GM18498 (cell line): Measurements from ENCODE around the gene EXOC6B.

Experiments used
- ATAC-seq: cut with Tn5 transposase; IDR thresholded peaks from one replicate; pipeline ENCODE4 v1.9.1; 2021; ENCODE audit warnings: mild to moderate bottlenecking, moderate library complexity; ENCODE audit not compliant: unreplicated experiment

The EXOC6B gene

DNA sequence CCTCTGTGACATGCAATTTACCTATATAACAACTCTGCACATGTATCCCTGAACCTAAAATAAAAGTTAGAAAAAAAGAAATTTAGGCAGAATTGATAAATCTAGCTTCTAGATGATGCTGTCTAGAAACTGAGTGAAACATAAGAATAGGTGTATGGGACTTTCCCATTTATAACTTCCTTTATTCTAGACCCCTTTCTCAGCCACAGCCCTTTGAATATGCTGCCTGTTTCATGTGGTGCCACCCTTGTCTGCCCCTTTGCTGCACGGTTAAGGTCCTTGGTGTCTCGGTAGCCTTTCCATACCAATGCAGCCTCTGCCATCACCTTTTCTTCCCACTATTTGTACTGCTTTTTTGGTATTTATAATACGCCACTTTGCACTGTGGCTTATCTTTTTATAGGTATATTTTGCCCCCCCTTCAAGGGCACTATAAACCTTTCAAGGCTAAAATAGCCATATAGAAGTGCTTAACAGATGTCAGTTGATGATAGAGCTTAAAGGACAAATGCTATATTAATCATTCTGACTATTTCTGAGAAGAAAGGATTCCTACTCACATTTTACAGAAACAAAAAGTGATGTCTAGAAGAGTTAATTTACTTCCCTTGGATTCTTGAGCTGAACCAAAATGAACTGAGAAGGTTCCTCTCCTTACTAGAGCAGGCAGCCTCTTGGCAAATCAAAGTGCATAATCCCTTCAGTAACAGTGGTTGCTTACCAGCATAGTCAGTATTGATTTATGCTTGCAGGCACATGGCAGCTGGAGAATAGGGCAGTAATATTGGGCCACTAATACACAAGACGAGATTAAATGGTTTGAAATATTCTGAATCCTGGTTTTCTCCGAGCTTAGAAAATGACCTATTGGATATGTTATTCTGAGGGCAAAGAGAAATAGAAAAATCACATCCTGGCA lies 590.1 kb downstream of the EXOC6B start:
- ATAC-seq = no peak

- ATAC-seq = no peak
Measured at GRCh38 chr2:72233211-72233610, 592.6 kb downstream of the EXOC6B start.

DNA sequence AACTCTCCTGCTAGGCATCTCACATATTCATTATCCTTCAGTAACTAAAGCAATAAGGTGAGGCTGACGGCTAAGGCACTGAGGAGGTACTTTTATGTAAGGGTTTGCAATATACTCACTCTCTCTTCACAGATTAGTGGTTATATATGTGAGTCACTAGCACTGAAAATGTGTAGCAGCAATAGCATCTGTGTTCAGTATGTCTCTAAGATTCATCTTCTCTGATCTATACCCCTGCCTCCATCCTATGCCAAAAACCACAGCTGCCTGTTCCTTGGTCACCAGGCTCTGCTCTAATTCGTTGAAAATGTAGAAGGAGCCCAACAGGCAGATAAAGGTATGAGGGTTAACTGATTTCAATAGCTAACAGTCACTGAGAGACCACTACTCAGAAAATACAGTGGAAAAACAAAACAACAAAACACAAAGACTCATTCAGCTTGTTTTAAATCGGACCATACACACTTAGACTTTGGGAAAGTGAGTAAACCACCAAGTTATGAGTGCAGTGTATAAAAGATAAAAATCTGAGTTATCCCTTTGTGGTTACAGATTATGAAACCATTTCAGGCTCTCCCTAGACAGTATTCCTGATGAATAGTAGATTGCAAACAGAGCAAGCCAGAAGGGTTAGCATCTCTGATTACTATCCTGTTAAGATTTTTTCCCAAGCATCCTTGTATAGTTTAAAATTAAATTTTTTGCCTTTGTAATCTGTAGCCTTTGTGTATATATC lies 602.8 kb downstream of the EXOC6B start:
- ATAC-seq = no peak

DNA sequence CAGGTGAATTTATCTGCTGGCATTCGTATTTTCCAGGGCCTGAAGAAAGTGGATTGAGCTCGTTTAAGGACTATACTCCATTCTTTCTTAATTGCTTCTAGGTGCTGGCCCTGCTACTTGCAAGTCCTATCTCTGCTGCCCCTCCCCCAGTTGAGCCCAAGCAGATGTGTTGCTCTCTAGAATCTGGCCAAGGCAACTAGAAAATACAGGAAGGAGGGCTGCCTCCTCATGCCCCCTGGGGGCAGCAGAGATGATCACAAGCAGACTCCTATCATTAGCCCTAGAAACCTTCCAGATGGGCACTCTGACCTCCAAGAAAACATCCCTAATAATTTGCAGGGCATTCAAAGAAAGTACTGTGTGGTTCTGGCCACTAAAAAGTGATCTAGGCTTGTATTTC lies 605.7 kb downstream of the EXOC6B start:
- no peak for ATAC-seq

GRCh38 chr2:72214429-72215143 lies 611.2 kb downstream of the EXOC6B start:
- ATAC-seq = no peak

DNA sequence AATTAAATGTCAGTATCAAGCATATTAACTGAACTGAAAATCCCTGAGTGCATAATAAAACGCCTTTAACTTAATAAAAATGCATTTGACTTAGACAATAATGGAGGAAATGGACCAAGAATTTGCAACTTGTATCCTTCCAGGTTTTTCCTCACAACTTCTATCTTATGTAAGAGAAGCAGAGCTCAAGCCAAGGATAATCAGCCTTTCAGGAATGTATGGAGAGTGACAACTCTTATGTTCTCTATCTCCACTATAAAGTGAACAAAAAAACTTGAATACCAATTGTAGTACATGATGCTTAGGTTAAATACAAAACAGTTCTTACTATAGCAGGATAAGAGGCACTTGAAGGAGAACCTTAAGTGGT lies 613.4 kb downstream of the EXOC6B start:
- no peak for ATAC-seq

DNA sequence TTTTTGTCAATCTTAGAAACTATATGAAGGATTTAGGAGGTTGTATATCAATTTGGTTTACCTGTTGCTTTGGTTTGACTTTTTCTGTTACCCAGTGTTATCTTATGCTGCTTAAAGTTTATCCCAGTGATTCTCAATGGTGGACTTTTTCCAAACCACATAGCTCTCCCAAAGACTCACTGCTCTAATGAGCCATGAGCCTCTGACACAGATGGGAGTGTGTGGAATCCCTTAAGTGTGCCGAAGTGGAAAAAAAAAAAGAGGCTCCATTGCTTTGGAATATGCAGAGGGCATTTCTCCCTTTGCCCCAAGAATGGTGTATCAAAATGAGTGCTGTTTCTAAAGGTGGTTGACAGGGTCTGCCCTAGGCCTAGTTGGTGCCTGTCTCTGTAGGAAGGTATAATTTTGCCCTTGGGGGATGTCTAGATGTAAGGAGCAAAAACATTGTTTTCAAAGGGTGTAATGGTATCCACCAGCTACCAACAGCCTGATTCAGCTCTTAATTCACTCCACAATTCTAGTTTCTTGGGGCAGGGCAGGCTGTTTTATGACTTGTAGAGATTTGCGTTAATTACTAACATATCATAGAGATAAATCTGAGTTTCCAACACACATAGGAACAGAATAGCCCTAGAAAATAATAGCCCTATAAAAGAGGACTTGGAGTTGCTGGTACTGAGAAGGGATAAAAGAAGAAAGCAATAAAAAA lies 613.9 kb downstream of the EXOC6B start:
- no peak for ATAC-seq

DNA sequence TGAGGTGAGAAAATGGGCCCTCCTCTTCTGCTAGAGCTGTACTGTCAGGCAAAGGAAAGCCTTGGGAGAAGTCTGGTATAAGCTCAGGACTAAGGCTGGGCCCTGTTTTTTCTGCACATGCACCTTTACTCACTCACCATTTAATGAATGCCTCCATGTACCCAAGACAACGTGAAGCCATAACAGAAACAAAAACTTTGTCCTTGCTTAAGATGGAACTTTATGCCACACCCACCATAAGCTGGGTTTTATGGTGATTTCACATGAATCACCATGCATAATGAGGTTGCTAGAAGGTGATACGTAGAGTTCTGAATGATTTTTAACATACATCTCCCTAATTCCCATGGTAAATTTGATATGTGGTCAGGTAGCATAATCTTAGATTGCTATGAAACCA lies 614.5 kb downstream of the EXOC6B start:
- no peak for ATAC-seq

GRCh38 chr2:72210470-72210869 lies 615.4 kb downstream of the EXOC6B start:
- ATAC-seq = no peak

- no peak for ATAC-seq
Measured at GRCh38 chr2:72208225-72208624, 617.6 kb downstream of the EXOC6B start.

DNA sequence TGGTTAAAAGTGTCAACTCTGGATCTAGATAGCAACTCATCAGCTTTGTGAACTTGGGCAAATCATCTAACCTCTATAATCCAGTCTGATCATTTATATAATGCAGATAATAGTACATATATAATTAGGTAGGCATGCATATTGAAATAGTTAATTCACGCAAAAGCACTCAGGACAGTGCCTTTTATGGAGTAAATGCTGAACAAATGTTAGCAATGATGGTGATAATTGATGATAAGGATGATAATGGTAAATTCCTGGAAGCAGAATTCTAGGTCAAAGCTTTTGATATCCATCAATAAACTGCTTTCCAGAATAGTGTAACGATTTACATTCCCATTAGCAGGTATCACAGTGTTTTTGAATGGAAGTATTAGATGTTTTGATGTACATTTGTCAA lies 618.5 kb downstream of the EXOC6B start:
- no peak for ATAC-seq

DNA sequence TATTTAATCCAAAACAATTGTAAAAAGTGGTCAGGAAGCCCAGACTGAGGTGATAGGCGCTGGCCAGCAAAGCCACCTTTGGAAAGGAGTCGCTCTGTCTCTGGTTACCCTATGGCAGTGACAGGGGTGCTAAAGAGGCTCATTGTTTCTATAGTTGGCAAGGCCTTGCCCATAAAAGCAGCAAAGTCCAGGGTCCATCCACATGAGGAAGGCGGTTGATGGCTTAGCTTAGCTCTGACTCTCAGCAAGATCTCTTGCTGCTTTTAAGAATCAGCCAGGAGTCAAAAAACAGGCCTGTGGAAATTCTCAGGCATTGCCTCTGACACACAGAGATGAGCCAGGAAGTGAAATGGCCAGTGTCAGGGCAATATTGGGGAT lies 620.3 kb downstream of the EXOC6B start:
- ATAC-seq = no peak

- ATAC-seq = no peak
Measured at GRCh38 chr2:72204786-72205503, 620.9 kb downstream of the EXOC6B start.

- no peak for ATAC-seq
Measured at GRCh38 chr2:72204156-72204785, 621.6 kb downstream of the EXOC6B start.

GRCh38 chr2:72198532-72199241 lies 627.1 kb downstream of the EXOC6B start:
- no peak for ATAC-seq

DNA sequence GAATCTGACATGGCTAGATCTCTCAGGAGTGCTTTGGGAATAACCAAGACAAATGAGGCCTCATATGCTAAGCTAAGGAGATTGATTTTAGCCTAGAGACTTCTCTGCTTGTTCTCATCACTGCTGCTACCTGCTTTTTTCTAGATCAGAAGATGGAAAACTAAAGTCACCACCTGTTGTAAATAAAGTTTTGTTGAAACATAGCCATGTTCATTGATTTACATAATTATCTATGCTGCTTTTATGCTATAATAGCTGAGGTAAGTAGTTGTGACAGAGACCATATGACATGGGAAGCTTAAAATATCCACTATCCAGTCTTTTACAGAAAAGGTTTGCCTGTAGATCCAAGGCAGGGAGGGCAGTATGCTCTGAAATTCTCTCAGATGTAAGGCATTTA lies 632.1 kb downstream of the EXOC6B start:
- no peak for ATAC-seq

DNA sequence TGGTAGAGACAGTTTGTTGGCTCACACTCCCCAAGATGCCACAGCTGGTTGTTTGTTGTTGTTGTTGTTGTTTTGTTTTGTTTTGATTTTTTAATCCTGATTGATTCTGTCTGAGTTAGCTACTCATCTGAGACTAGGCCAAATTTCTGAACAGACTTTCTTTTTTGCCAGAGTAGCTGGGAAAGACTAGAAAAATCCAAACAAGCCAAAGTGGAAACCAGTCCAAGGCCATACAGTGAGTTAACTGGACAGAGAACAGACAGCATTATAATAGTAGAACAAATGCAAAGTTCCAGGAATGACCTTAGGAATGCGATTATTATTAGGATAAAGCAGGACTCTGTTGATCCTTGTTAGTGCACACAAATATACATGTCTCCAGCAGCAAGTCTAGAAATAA lies 634.4 kb downstream of the EXOC6B start:
- no peak for ATAC-seq

DNA sequence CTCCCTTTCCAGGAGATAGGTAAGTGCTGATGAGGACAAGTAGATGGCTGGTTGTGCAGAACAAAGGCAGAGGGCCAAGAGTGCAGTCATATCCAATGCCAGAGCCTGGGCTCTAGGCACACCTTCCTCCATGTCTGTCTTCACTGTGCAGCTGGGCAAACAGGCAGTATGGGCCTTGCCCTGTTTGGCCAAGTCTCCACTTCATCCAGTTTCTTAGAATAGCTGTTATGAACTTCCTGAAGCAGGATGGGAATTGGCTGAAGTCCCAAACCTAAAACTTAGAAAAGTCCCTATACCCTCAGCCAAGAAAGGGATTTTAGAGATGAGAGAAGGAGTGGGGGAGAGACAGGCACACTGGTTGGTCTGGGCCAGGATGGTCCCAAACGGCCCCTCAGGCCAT lies 640.6 kb downstream of the EXOC6B start:
- ATAC-seq = no peak

DNA sequence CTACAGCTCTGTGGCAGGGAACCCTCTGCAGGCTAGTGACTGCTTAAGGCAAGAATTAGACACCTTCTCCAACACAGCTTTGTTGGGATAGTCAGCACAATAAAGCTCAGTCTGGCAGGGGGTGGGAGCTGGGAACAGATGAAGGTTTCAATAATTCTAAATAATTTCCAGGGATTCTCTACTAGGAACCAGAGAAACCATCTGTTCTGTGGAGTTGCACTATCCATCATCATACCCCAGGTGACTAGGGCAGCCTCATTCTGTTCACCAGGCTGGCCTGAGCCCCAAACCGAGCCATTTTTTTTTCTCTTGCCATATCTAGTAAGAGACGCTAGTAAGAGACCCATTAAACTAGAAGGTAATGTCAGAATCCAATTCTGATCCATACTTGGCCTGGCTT lies 642.4 kb downstream of the EXOC6B start:
- ATAC-seq = no peak
